HG03378 (cell line): ENCODE measurements around the gene DIPK1B.
"Not testable (repeated sequence)": the region's sequence is repeated elsewhere in the genome, so short reads cannot be mapped to it uniquely, and the experiment has no call there.

ENCODE experiments used
- ATAC-seq: cut with Tn5 transposase; IDR thresholded peaks from one replicate; pipeline ENCODE4 v1.9.1; 2021; ENCODE audit warnings: mild to moderate bottlenecking, moderate library complexity; ENCODE audit not compliant: unreplicated experiment

The DIPK1B gene

GRCh38 chr9:136762915-136763648, 50.7 kb downstream of the DIPK1B start:
- ATAC-seq = no peak

- no peak for ATAC-seq
Observed at GRCh38 chr9:136763649-136764035, 51.3 kb downstream of the DIPK1B start.

- ATAC-seq = no peak
Observed at GRCh38 chr9:136764301-136764891, 52.0 kb downstream of the DIPK1B start, which contains the start of gene LCN15. Gene LCN15, minus strand, starts transcription at chr9:136764518. Its CDS starts 30 bp downstream, at chr9:136764488.

GRCh38 chr9:136765041-136765440, 52.7 kb downstream of the DIPK1B start:
- ATAC-seq = no peak

- peak; percentile 59 for ATAC-seq
Observed at GRCh38 chr9:136765745-136766409, 53.5 kb downstream of the DIPK1B start.

GRCh38 chr9:136766410-136767120, 54.2 kb downstream of the DIPK1B start:
- ATAC-seq = not testable (repeated sequence)

- no peak for ATAC-seq
Observed at GRCh38 chr9:136769710-136770191, 57.4 kb downstream of the DIPK1B start.

GRCh38 chr9:136771907-136772415, 59.6 kb downstream of the DIPK1B start:
- no peak for ATAC-seq

- no peak for ATAC-seq
Observed at GRCh38 chr9:136773386-136774044, 61.1 kb downstream of the DIPK1B start.
